ENCODE results near the gene ELOB. TPM values are rescaled to one million over a fixed set of nuclear protein-coding genes. Genes with fewer than 3 reads are reported as not detected.

Gene ELOB
- total RNA-seq, 1 donor from 2014 or later = 314 TPM

- DNase-seq = no peak
These were observed 9.8 kb downstream of the ELOB start for GRCh38 chr16:2767140-2767731.

- no peak for DNase-seq
These were observed 10.5 kb downstream of the ELOB start for GRCh38 chr16:2766430-2767139.

GRCh38 chr16:2765462-2766404 is 11.3 kb downstream of the ELOB start:
- DNase-seq = no peak

- DNase-seq = peak; percentile 14
These were observed 12.4 kb downstream of the ELOB start for GRCh38 chr16:2764718-2765117.

GRCh38 chr16:2763173-2763572 is 13.9 kb downstream of the ELOB start:
- no peak for DNase-seq

GRCh38 chr16:2762711-2763110 is 14.4 kb downstream of the ELOB start:
- DNase-seq = no peak

- DNase-seq = no peak
These were observed 15.0 kb downstream of the ELOB start for GRCh38 chr16:2761886-2762583.

GRCh38 chr16:2761472-2761871 is 15.6 kb downstream of the ELOB start:
- DNase-seq = no peak

GRCh38 chr16:2757344-2757743 is 19.7 kb downstream of the ELOB start:
- DNase-seq = no peak

GRCh38 chr16:2756288-2757015 is 20.6 kb downstream of the ELOB start:
- no peak for DNase-seq

- no peak for DNase-seq
These were observed 21.9 kb downstream of the ELOB start for GRCh38 chr16:2755158-2755557.

GRCh38 chr16:2753733-2754020 is 23.4 kb downstream of the ELOB start:
- DNase-seq = peak; percentile 33

- DNase-seq = peak; percentile 81
These were observed 24.0 kb downstream of the ELOB start for GRCh38 chr16:2752850-2753732.

GRCh38 chr16:2752035-2752849 is 24.8 kb downstream of the ELOB start, which contains the start of gene SRRM2:
Gene SRRM2 (plus strand): TSS chr16:2752638. CDS start chr16:2756365, 3,727 bp downstream.
- peak; percentile 97 for DNase-seq

GRCh38 chr16:2751577-2752034 is 25.5 kb downstream of the ELOB start:
- DNase-seq = no peak

GRCh38 chr16:2749936-2750335 is 27.1 kb downstream of the ELOB start:
- no peak for DNase-seq

GRCh38 chr16:2749476-2749875 is 27.6 kb downstream of the ELOB start:
- DNase-seq = no peak

GRCh38 chr16:2748757-2749455 is 28.2 kb downstream of the ELOB start:
- DNase-seq = no peak

- no peak for DNase-seq
These were observed 31.1 kb downstream of the ELOB start for GRCh38 chr16:2745961-2746360.

All from dermis blood vessel endothelial cell (primary cell).